ENCODE measurements around the gene PRTN3. TPM values are rescaled to one million over a fixed set of nuclear protein-coding genes. Genes with fewer than 3 reads are reported as not detected.

PRTN3 gene
- total and polyA plus RNA-seq, 2 experiments from 2014 or later, result not detected

GRCh38 chr19:810883-811489 is 29.8 kb upstream of the PRTN3 start:
- H3K4me3 ChIP-seq, result no peak overlapping the region

GRCh38 chr19:811506-812048 is 29.2 kb upstream of the PRTN3 start:
- Histone ChIP-seq H2AFZ (no peak overlapping the region), H3K36me3 (replicated peaks; ENCODE audit: insufficient read depth, low read depth) (peaks cover 5% of the 10 kb centered on the region), H3K27ac (no peak overlapping the region), H3K4me2 (no peak overlapping the region), H3K27me3 (no peaks in the 10 kb centered on the region), H3K4me1 (ENCODE audit: insufficient read depth) (no peaks in the 10 kb centered on the region), H3K9me3 (ENCODE audit: low read depth) (no peaks in the 10 kb centered on the region), H3K79me2 (peaks cover 31% of the 10 kb centered on the region), H3K9me2 (replicated peaks; ENCODE audit: insufficient read depth) (no peaks in the 10 kb centered on the region), H4K20me1 (ENCODE audit: insufficient read depth, poor library complexity, severe bottlenecking) (peaks cover 49% of the 10 kb centered on the region), H3K4me3 (no peak overlapping the region)
- DNase-seq (ENCODE audit: low spot score), result no peak
- no peak for TF ChIP-seq CTCF (IDR thresholded peaks at IDR 0.05; ENCODE audit: poor library complexity)
- no peak for TF ChIP-seq EZH2 (IDR thresholded peaks at IDR 0.05; ENCODE audit: borderline replicate concordance)
- TF ChIP-seq EZH2phosphoT487 (IDR thresholded peaks at IDR 0.05; ENCODE audit: low read depth, severe bottlenecking, unreplicated experiment), result no peak
- 94% methylated on average over 20 of the region's 20 CpGs for WGBS (ENCODE audit: low lambda C conversion rate, missing lambda C conversion rate)

More at GRCh38 chr19:810883-811489, 29.8 kb upstream of the PRTN3 start:
- no peaks in the 10 kb centered on the region for H3K9me3 ChIP-seq (ENCODE audit: low read depth)
- no peak for DNase-seq (ENCODE audit: low spot score)
- H3K79me2 ChIP-seq, result peaks cover 37% of the 10 kb centered on the region
- peaks cover 5% of the 10 kb centered on the region for H3K36me3 ChIP-seq (replicated peaks; ENCODE audit: insufficient read depth, low read depth)
- H3K9me2 ChIP-seq (replicated peaks; ENCODE audit: insufficient read depth), result no peaks in the 10 kb centered on the region
- H4K20me1 ChIP-seq (ENCODE audit: insufficient read depth, poor library complexity, severe bottlenecking), result peaks cover 55% of the 10 kb centered on the region
- no peak overlapping the region for H2AFZ ChIP-seq
- no peak overlapping the region for H3K27ac ChIP-seq
- H3K4me2 ChIP-seq, result no peak overlapping the region
- no peaks in the 10 kb centered on the region for H3K4me1 ChIP-seq (ENCODE audit: insufficient read depth)
- H3K27me3 ChIP-seq, result no peaks in the 10 kb centered on the region
- WGBS (ENCODE audit: low lambda C conversion rate, missing lambda C conversion rate), result 91% methylated on average over 17 of the region's 25 CpGs
- TF ChIP-seq CTCF (IDR thresholded peaks at IDR 0.05; ENCODE audit: poor library complexity) (no peak), EZH2phosphoT487 (IDR thresholded peaks at IDR 0.05; ENCODE audit: low read depth, severe bottlenecking, unreplicated experiment) (no peak), EZH2 (IDR thresholded peaks at IDR 0.05; ENCODE audit: borderline replicate concordance) (no peak)

- Histone ChIP-seq H3K27ac (no peak overlapping the region), H3K27me3 (no peaks in the 10 kb centered on the region), H3K4me1 (ENCODE audit: insufficient read depth) (no peaks in the 10 kb centered on the region), H3K79me2 (peaks cover 25% of the 10 kb centered on the region), H3K9me2 (replicated peaks; ENCODE audit: insufficient read depth) (no peaks in the 10 kb centered on the region), H3K9me3 (ENCODE audit: low read depth) (no peaks in the 10 kb centered on the region), H3K36me3 (replicated peaks; ENCODE audit: insufficient read depth, low read depth) (peaks cover 5% of the 10 kb centered on the region), H3K4me3 (no peak overlapping the region), H3K4me2 (no peak overlapping the region), H2AFZ (no peak overlapping the region), H4K20me1 (ENCODE audit: insufficient read depth, poor library complexity, severe bottlenecking) (peaks cover 42% of the 10 kb centered on the region)
- TF ChIP-seq EZH2phosphoT487 (IDR thresholded peaks at IDR 0.05; ENCODE audit: low read depth, severe bottlenecking, unreplicated experiment), result no peak
- TF ChIP-seq CTCF (IDR thresholded peaks at IDR 0.05; ENCODE audit: poor library complexity), result no peak
- no peak for TF ChIP-seq EZH2 (IDR thresholded peaks at IDR 0.05; ENCODE audit: borderline replicate concordance)
- DNase-seq (ENCODE audit: low spot score), result no peak
- WGBS (ENCODE audit: low lambda C conversion rate, missing lambda C conversion rate), result 98% methylated on average over 38 of the region's 80 CpGs
These were observed 28.6 kb upstream of the PRTN3 start for GRCh38 chr19:812049-812746.

All from hepatocyte (in vitro differentiated cells).